Thyroid gland (tissue), 4 donors: Measurements from ENCODE around the gene ANTXRL. TPM values are rescaled to one million over a fixed set of nuclear protein-coding genes. Genes with fewer than 3 reads are reported as not detected.
"Not testable (repeated sequence)": the region's sequence is repeated elsewhere in the genome, so short reads cannot be mapped to it uniquely, and the experiment has no call there.

ENCODE experiments used
- DNase-seq, 2 donors: peaks; one replicate each; pipeline ENCODE4 v3.0.0-alpha.2; 2019
- H3K27ac ChIP-seq, 3 donors: fragments of 200-600 bp; sonication (generic); 1 replicate in 2 of 3; 2 replicates in 1 of 3; pipeline ENCODE4 v1.5.1; 2016 to 2019; ENCODE audit warnings: mild to moderate bottlenecking in 1 of 3, moderate library complexity in 1 of 3
- H3K27me3 ChIP-seq: fragments of 200-600 bp; sonication (generic); one replicate; pipeline ENCODE4 v1.5.1; 2019
- H3K36me3 ChIP-seq, 2 donors: fragments of 200-600 bp; sonication (generic); one replicate each; pipeline ENCODE4 v1.5.1; 2016 to 2019
- H3K4me1 ChIP-seq, 2 donors: fragments of 200-600 bp; sonication (generic); one replicate each; pipeline ENCODE4 v1.5.1; 2017 to 2019
- H3K4me3 ChIP-seq, 3 donors: fragments of 200-600 bp; sonication (generic); replicated peaks in 1 of 3; 1 replicate in 2 of 3; 2 replicates in 1 of 3; pipeline ENCODE4 v1.5.1; 2016; ENCODE audit warnings: mild to moderate bottlenecking in 1 of 3
- H3K9me3 ChIP-seq: fragments of 200-600 bp; sonication (generic); one replicate; pipeline ENCODE4 v1.5.1; 2017
- POLR2A ChIP-seq, 2 donors: fragments of 450-650 bp; IDR thresholded peaks; one replicate each; pipeline ENCODE4 v1.6.1; 2017; ENCODE audit warnings: antibody characterized with exemption in 2 of 2, mild to moderate bottlenecking in 2 of 2, moderate library complexity in 1 of 2
- WGBS, 2 donors: methylation state at CpG; one replicate each; pipeline ENCODE4 v1.1.5; 2017; 5-methylcytosine and 5-hydroxymethylcytosine counted together
- intact Hi-C: fragments of 100-400 bp; cut with DNase I; formaldehyde crosslinking; loops from one replicate; pipeline ENCODE4 v1.15.1; 2023
- total RNA-seq, 4 donors: library from RNA; depleted of rRNA; stranded (reverse); fragments of >200 nt; gene quantifications; one replicate each; pipeline ENCODE4 v1.2.3, GENCODE V29; 2016
- TF ChIP-seq, protein P1 (sequence below), 6 experiments: fragments of 200-600 bp in 3 of 6; fragments of 450-650 bp in 3 of 6; sonication (generic) in 3 of 6; IDR thresholded peaks; one replicate each; pipeline ENCODE4 v1.5.1; 2016 to 2019; ENCODE audit warnings: antibody characterized with exemption in 6 of 6, mild to moderate bottlenecking in 2 of 6, inconsistent platforms in 1 of 6, moderate library complexity in 1 of 6

ANTXRL gene
- total RNA-seq, 4 donors from 2014 or later, result not detected

DNA sequence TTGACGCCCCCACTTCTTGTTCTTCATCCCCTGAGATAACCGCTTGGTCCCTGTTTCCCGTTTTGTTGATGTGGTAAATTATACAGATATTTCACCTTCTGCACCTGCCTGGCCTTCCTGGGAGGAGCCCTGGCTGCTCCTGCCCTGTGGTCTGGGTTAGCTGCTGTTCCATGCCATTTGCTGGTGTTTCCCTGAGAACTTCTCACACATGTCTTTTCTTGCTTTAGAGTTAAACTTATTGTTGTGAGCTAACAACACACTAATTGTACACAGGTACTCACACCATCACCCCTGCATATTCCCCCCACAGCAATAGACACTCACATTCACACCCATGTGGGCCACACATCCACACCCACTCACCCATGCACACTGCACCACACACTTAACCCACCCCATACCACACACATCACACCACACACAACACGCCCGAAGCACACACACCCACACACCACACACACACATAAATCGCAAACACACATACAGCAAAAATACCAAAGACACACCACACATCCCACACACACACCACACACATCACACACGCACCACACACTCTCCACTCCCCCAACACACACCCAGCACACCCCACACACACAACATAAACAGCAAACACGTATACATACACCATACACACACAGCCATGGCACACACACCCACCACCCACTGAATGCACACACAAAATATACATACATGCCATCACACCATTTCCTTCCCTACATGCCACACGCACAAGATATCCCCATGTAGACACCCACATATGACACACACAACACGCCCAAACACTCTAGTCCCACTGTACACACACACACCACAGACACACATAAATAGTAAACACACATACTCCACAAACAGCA lies 19.4 kb upstream of the ANTXRL start:
- intact Hi-C loops, result no loop called here

DNA sequence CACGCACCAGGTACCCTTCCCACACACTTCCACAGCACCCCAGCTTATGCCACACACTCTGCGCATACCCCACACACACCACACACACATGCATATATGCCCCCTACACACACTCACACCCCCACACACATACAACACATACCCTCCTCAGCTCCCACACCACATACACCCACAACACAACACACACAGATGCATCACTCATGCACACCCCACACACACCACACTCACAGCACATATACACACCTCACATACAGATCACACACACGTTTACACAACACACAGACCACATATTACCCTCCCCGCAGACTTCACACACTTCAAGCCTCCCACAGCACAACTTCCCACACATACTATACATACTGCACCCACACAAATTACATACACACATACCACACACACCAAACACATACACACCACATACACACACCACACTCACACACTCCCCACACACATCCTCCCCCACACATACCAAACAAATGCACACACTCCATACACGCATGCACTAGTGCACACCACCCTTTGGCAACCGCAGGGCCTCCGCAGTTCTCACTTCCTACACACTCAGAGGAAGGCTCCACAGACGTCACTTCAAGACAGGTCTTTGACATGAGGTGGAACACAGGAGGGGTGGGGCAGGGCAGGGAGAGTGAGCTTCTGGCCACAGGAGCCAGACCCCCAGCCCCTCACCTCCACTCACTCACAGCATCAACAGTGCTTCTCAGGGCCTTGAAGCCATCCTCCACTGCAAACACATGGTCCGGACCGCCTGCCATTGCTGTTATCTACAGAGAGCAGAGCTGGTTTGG lies 18.5 kb upstream of the ANTXRL start:
- Histone ChIP-seq H3K4me1 (no peaks in the 10 kb centered on the region), H3K36me3 (no peaks in the 10 kb centered on the region), H3K27ac (no peak overlapping the region), H3K27me3 (no peaks in the 10 kb centered on the region), H3K4me3 (no peak overlapping the region), H3K9me3 (no peaks in the 10 kb centered on the region)
- no peak for DNase-seq
- TF ChIP-seq, protein P1, sequence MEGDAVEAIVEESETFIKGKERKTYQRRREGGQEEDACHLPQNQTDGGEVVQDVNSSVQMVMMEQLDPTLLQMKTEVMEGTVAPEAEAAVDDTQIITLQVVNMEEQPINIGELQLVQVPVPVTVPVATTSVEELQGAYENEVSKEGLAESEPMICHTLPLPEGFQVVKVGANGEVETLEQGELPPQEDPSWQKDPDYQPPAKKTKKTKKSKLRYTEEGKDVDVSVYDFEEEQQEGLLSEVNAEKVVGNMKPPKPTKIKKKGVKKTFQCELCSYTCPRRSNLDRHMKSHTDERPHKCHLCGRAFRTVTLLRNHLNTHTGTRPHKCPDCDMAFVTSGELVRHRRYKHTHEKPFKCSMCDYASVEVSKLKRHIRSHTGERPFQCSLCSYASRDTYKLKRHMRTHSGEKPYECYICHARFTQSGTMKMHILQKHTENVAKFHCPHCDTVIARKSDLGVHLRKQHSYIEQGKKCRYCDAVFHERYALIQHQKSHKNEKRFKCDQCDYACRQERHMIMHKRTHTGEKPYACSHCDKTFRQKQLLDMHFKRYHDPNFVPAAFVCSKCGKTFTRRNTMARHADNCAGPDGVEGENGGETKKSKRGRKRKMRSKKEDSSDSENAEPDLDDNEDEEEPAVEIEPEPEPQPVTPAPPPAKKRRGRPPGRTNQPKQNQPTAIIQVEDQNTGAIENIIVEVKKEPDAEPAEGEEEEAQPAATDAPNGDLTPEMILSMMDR (IDR thresholded peaks at IDR 0.05), result no peak
- no peak for TF ChIP-seq POLR2A (IDR thresholded peaks at IDR 0.05)
- intact Hi-C loops, result no loop called here
- 79 to 94% methylated on average over 10 of the region's 10 CpGs for WGBS, 2 donors

More for the DNA sequence above, 19.4 kb upstream of the ANTXRL start:
- H3K4me1 ChIP-seq, result no peaks in the 10 kb centered on the region
- TF ChIP-seq, protein P1 (IDR thresholded peaks at IDR 0.05), result no peak
- TF ChIP-seq POLR2A (IDR thresholded peaks at IDR 0.05), result no peak
- no peak overlapping the region for H3K4me3 ChIP-seq
- H3K9me3 ChIP-seq, result no peaks in the 10 kb centered on the region
- no peak overlapping the region for H3K27ac ChIP-seq
- H3K36me3 ChIP-seq, result no peaks in the 10 kb centered on the region
- no peak for DNase-seq
- H3K27me3 ChIP-seq, result no peaks in the 10 kb centered on the region
- 87 to 90% methylated on average over 10 of the region's 10 CpGs for WGBS, 2 donors

DNA sequence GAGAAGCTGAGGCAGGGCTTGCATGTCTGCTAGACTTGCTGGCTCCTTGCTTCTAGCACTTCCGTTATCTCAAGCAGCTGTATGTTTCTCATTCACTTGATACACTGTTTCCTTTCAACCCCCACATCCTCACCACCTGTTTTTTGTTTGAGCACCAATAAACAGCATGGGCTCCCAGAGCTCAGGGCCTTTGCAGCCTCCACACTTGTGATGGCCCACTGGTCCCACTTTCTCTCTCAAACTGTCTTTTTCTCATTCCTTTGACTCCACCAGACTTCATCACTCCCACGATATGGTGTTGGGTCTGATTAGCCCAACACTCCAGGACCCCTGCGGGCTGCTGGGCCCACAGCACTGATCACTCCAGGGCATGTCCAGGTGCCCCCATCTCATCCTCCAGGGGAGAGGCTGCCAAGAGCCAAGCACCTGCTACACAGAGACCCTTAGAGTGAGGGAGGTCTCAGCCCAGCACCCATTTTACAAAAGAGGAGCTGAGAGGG lies 17.2 kb upstream of the ANTXRL start:
- H3K4me1 ChIP-seq, H3K9me3 ChIP-seq, intact Hi-C loops, H3K27me3 ChIP-seq, H3K27ac ChIP-seq, H3K4me3 ChIP-seq, DNase-seq, H3K36me3 ChIP-seq: not testable (repeated sequence)
- 89 to 94% methylated on average over 3 of the region's 3 CpGs for WGBS, 2 donors

DNA sequence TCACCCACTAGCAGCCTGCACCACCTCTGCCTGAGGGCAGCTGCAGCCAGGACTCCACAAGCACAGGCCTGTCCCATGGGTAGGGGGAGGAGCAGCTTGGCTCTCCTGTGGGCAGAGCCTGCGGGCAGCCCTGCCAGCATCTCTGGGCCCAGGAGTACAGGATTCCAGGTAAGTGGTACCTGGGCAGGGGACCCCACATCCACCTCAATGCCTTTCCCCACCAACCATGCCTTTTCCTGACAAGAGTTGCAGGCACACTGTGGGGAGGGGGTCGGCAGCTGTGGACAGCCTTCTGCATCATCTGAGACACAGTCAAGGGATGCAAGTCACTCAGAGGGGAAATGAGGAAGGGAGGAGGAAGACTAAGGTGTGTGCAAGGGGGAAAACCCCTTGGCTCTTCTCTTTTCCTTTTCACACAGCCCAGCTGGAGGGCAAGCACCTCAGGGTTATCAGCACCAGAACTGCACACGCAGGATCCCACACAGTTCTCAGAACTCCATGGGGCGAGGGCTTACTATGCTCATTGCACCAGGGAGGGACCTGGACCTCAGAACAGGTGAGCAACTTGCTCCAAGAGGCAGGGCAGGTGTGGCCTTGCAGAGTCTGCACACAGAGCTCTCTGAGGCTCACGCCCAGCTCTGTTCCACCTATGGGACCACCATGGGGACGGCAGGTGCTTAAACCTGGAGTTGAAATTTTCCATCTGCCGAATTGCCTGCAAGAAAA lies 16.5 kb upstream of the ANTXRL start:
- H3K9me3 ChIP-seq, result no peaks in the 10 kb centered on the region
- 79 to 84% methylated on average over 6 of the region's 7 CpGs for WGBS, 2 donors
- intact Hi-C loops, result no loop called here
- H3K36me3 ChIP-seq, result no peaks in the 10 kb centered on the region
- H3K27me3 ChIP-seq, result no peaks in the 10 kb centered on the region
- TF ChIP-seq POLR2A (IDR thresholded peaks at IDR 0.05), result no peak
- TF ChIP-seq, protein P1 (IDR thresholded peaks at IDR 0.05), result no peak
- no peak for DNase-seq
- no peak overlapping the region for H3K4me3 ChIP-seq
- no peak overlapping the region for H3K27ac ChIP-seq
- no peaks in the 10 kb centered on the region for H3K4me1 ChIP-seq

DNA sequence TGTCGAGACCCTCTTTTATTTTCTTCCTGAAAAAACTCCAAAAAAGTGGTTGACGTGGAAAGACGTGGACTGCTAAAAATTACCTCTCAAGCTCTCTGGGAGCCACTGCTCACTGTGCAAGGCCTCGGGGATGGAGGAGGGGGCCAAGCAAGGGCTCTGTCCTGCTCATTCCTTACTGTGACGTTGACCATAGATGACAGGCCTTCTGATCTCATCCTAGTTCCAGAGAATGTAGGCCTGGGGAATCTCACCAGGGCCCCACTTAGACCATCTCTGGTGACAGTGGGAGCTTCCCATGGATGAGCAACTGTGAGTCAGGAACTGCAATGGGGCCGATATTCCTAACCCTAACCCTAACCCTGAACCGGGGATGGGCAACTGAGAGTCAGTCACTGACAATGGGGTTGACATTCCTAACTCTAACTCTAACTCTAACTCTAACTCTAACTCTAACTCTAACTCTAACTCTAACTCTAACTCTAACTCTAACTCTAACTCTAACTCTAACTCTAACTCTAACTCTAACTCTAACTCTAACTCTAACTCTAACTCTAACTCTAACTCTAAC lies 15.8 kb upstream of the ANTXRL start:
- H3K9me3 ChIP-seq, H3K4me3 ChIP-seq, H3K27ac ChIP-seq, intact Hi-C loops, H3K4me1 ChIP-seq, H3K27me3 ChIP-seq, H3K36me3 ChIP-seq, DNase-seq: not testable (repeated sequence)
- 95% methylated on average over 7 of the region's 7 CpGs for WGBS, 2 donors

DNA sequence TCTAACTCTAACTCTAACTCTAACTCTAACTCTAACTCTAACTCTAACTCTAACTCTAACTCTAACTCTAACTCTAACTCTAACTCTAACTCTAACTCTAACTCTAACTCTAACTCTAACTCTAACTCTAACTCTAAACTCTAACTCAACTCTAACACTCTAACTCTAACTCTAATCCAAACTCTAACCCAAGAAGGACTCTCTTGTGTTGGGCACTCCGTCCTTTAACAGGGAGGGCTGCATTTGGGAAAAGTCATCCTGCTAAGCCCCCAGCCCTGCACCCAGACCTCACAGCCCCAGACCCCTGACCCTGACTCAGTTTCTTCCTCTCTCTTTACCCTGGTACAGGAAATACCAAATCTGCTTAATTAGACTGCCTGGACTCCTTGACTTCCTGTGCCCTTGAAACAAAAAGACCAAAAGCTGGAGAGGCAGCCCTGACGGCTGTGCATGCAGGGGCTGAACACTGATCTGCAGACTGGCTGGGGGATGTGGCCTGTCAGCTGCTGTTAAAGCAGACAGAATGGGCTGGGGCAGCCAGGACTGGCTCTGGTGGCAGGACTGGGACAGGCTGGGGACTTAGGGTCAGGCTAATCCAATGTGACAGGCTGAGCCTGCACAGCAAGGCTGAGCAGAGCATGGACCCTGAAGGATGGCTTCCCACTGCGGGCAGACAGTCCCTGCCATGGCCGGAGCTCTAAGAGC lies 14.8 kb upstream of the ANTXRL start:
- H3K27ac ChIP-seq, intact Hi-C loops, H3K4me1 ChIP-seq, DNase-seq, H3K27me3 ChIP-seq, H3K9me3 ChIP-seq, H3K4me3 ChIP-seq, H3K36me3 ChIP-seq: not testable (repeated sequence)
- WGBS, 2 donors, result 68 to 92% methylated on average over 2 to 4 of the region's 4 CpGs
